OCI-LY7 (cell line): ENCODE measurements around the gene GREB1.

Experiments used
- EZH2phosphoT487 ChIP-seq: fragments of 200-600 bp; sonication (generic); IDR thresholded peaks from 2 replicates; pipeline ENCODE4 v1.6.1; 2018; ENCODE audit warnings: low read depth, borderline replicate concordance, mild to moderate bottlenecking, mixed run types, antibody characterized with exemption, low read length, moderate library complexity, mixed read lengths
- TF ChIP-seq, protein P1 (sequence below): fragments of 200-600 bp; sonication (generic); conservative IDR thresholded peaks from 2 replicates; pipeline ENCODE4 v1.5.1; 2014; ENCODE audit warnings: mild to moderate bottlenecking, antibody characterized with exemption, low read length, moderate library complexity, mixed read lengths

DNA sequence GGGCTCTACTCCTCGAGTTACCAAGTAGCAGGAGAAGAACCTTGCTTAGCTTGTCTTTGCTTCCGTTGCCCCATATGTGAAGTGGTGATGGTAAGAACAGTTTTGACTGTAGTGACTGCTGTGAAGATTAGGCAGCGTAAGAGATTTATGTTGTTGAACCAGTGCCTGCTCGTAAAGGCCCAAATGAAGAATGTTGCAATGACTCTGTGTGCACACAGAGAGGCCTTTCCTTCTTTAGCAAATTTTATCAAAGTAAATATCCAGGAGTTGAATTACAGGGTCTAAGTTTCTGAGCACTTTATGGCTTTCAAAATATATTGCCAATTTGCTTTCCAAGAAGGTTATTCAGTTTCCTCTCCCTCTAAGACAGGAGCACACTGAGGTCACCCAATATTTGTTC lies 121.7 kb downstream of the GREB1 start:
- TF ChIP-seq, protein P1, sequence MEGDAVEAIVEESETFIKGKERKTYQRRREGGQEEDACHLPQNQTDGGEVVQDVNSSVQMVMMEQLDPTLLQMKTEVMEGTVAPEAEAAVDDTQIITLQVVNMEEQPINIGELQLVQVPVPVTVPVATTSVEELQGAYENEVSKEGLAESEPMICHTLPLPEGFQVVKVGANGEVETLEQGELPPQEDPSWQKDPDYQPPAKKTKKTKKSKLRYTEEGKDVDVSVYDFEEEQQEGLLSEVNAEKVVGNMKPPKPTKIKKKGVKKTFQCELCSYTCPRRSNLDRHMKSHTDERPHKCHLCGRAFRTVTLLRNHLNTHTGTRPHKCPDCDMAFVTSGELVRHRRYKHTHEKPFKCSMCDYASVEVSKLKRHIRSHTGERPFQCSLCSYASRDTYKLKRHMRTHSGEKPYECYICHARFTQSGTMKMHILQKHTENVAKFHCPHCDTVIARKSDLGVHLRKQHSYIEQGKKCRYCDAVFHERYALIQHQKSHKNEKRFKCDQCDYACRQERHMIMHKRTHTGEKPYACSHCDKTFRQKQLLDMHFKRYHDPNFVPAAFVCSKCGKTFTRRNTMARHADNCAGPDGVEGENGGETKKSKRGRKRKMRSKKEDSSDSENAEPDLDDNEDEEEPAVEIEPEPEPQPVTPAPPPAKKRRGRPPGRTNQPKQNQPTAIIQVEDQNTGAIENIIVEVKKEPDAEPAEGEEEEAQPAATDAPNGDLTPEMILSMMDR: no peak
- no peak for TF ChIP-seq EZH2phosphoT487
